GM18517 (cell line): ENCODE measurements around the gene CCDC83.
"Not testable (repeated sequence)": the region's sequence is repeated elsewhere in the genome, so short reads cannot be mapped to it uniquely, and the experiment has no call there.

Experiments
- ATAC-seq: cut with Tn5 transposase; IDR thresholded peaks from one replicate; pipeline ENCODE4 v1.9.1; 2021; ENCODE audit warnings: mild to moderate bottlenecking, moderate library complexity; ENCODE audit not compliant: unreplicated experiment

CCDC83 gene

GRCh38 chr11:85835263-85835662, 19.9 kb upstream of the CCDC83 start:
- ATAC-seq: no peak

DNA sequence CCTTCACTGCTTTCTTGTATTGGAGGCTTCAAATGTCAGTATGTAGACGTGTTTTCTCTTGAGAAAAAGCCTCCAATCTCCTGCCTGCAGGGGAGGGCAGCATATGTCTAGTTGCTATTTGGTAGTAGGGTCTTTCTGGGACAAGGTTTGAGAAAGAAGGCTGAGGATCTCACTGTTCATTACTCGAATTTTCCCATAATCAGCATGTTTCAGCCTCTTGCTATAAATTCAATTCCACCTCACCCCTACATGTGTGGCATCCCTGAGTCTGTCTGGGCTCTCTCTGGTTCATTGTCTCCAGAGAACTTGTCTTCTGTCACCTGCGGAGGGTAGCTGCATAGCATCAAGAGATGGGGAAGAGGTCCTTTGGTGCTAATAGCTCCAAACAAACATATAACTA, 19.5 kb upstream of the CCDC83 start:
- ATAC-seq: no peak

DNA sequence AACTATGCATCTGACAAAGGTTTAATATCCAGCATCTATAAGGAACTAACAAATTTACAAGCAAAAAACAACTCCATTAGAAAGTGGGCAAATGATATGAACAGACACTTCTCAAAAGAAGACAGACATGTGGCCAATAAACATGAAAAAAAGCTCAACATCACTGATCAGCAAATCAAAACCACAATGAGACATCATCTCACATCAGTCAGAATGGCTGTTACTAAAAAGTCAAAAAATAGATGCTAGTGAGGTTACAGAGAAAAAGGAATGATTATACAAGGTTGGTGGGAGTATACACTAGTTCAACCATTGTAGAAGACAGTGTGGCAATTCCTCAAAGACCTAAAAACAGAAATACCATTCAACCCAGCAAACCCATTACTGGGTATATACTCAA, 14.3 kb upstream of the CCDC83 start:
- not testable (repeated sequence) for ATAC-seq

DNA sequence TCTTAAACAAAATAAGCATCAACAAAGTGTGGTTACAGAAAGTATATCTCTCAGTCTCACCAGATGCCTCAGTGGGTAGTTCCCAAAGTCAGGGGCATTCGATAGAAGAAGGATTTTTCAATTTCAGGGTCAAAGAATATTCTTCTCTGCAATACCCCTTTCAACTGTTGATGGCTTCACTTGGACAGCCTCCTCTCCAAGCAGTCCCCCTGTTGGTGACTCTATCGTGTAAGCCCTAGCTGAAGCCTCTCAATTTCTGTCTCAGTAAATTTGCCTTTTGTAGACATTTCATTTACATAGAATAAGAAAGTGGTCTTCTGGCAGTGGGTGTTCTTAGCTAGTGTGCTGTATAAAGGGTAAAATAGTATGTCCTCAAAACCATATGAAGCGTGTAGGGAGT, 11.3 kb upstream of the CCDC83 start:
- ATAC-seq: no peak

DNA sequence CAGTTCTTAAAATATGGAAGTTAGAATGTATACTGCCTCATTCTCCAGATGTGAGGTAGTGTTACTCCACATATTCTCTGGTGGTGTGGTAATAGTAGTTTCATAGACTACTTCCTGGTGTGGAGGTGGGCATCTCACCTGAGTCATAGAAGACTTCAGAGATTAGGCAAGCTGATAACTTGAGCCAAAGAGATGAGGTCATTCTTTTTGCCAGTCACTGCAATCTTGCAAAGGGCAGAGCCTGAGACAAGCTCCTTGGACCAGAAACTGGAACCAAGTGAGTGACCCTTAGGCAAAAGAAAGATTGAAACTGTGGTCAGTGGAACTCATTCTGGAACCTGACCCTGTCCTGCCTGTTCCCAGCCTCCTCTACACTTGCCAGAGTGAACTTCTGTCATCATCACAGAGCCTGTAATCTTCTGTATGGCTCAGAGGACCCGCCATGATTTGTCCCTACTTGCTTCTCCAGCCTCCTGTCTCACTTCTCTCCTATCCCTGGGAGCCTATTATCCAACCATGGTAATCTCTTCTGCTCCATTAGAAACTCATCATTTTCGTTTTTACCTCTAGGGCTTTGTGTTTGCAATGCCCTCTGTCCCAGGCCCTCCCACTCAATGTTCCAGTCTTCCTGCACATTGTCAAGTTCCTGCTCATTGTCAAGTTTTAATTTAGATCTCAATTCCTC, 10.6 kb upstream of the CCDC83 start:
- no peak for ATAC-seq

- no peak for ATAC-seq
These were observed 10.0 kb upstream of the CCDC83 start for GRCh38 chr11:85845124-85845631.

DNA sequence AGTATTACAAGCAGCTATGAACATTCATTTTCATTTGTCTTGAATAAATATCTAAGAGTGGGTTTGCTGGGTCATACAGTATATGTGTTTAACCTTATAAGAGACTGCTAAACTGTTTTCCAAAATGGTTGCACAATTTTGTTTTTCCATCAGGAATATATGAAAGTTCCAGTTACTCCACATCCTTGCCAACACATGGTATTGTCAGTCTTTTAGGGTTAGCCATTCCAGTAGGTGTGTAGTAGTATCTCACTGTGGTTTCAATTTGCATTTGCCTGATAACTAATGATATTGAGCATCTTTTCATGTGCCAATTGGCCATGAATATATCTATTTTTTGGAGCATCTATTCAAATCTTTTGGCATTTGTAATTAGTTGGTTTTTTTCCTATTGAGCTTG, 7.7 kb upstream of the CCDC83 start:
- no peak for ATAC-seq

DNA sequence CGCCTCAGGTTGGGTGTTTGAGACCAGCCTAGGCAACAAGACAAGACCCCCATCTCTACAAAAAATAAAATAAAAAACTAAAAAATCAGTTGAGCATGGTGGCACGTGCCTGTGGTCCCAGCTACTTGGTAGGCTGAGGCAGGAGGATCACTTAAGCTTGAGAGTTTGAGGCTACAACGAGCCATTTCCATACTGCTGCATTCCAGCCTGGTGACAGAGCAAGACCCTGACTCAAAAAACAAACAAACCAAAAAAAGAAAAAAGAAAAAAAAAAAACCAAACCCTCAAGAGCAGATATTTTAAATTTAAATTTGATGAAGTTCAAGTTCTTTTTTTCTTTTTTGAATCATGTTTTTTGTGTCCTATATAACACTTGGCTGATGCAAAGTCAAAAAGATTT, 7.2 kb upstream of the CCDC83 start:
- no peak for ATAC-seq

DNA sequence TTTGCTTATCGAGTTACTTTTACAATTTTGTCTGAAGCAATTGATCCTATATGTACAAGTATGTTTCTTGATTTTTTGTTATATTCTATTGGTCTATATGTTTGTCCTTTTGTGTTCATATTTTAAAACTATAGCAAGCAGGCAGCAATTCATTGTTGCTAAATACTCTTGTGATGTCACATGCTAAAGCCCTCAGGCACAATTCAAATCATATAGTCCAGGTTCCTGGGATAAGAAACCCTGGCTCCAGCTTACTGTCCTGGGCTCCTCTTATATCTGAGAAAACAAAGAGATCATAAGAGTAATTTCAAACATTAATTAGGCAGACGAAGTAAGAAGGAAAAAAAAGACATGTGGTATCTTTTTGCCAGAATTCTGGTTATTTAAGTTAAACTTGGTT, 6.6 kb upstream of the CCDC83 start:
- no peak for ATAC-seq

DNA sequence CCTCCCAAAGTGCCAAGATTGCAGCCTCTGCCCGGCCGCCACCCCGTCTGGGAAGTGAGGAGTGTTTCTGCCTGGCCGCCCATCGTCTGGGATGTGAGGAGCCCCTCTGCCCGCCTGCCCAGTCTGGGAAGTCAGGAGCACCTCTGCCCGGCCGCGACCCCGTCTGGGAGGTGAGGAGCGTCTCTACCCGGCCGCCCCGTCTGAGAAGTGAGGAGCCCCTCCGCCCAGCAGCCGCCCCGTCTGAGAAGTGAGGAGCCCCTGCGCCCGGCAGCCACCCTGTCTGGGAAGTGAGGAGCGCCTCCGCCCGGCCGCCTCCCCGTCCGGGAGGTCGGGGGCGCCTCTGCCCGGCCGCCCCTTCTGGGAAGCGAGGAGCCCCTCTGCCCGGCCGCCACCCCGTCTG, 2.4 kb upstream of the CCDC83 start:
- ATAC-seq: not testable (repeated sequence)

- not testable (repeated sequence) for ATAC-seq
These were observed 1.6 kb upstream of the CCDC83 start for GRCh38 chr11:85853541-85853940.

GRCh38 chr11:85854212-85854556, 999 bp upstream of the CCDC83 start:
- ATAC-seq: no peak

DNA sequence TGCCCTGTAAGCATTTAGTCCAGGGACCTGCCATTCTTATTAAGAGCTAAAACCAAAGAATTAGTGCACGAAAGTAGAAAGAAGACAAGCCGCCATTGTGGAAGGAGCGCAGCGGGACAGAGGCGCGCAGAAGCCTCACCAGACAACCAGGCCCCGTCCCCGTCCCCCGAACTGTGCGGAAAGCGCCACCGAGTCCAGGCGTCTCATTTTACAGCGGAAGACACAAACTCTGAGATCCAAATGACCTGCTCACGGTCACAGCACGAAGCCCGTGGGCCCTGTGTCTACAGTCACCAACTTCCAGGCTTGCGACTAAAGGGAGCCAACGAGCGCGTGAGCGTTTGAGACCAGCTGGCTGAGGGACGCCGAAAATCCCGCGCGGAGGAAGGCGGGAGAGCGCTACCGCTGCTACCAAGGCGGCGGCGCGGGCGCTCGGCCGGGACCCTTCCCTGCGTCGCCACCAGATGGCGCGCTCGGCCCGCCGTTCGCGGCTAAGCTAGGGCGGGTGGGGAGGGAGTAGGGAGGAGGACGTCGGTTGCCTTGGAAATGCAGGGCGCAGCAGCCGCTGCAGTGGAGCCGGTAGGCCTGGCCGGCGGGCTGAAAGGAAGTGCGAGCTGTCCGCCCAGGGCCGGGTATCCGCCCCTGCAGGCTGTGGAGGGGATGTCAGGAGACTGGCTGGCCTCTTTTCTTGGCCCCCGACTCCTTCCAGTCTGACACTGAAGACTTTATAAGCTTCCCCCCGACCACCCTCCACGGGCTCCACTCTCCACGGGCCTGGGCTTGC, 434 bp upstream of the CCDC83 start:
- peak; percentile 100 for ATAC-seq

- no peak for ATAC-seq
These were observed 1.9 kb downstream of the CCDC83 start for GRCh38 chr11:85857098-85857497.

- not testable (repeated sequence) for ATAC-seq
These were observed 4.4 kb downstream of the CCDC83 start for GRCh38 chr11:85859541-85859940.

- ATAC-seq: no peak
These were observed 8.7 kb downstream of the CCDC83 start for GRCh38 chr11:85863855-85864254.

- ATAC-seq: no peak
These were observed 11.1 kb downstream of the CCDC83 start for GRCh38 chr11:85866137-85866827.

GRCh38 chr11:85867751-85868150, 12.6 kb downstream of the CCDC83 start:
- no peak for ATAC-seq

- ATAC-seq: no peak
These were observed 14.6 kb downstream of the CCDC83 start for GRCh38 chr11:85869781-85870180.

DNA sequence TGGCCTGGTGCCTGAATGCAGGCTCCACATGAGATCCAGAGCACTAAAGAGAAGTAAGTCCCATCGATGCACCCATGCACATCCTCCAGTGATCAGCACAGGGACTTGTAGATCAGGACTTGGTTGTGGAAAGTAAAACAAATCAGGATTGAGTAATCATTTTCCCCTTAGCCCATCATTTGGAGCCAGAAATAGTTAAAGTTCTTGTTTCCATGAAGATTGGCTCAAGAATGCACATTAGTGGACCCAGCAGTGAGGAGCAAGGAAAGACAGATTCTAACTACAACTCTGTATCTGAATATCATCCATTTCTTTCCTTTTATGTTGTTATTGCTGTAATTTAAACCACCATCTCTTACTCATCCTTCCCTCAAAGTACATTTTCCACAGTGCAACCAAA, 19.1 kb downstream of the CCDC83 start:
- ATAC-seq: no peak

GRCh38 chr11:85875505-85875904, 20.3 kb downstream of the CCDC83 start:
- no peak for ATAC-seq

DNA sequence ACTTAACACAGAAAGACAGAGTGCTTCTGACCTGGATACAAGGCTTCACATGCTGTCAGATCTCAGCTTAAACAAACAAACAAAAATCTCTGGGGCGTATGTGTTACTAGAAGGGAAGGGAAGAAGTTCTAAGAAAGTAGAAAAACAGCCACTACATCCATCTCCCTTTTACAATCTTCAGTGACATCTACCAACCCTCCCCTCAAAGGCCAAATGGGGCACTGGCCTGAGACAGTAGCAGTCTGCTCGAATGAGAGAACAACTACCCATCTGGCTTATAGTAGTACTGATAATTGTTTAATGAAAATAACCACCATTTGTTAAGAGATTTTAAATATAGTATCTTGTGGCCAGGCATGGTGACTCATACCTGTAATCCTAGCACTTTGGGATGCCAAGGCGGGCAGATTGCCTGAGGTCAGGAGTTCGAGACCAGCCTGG, 29.4 kb downstream of the CCDC83 start:
- no peak for ATAC-seq
